ENCODE measurements around the gene GDA. TPM values are rescaled to one million over a fixed set of nuclear protein-coding genes. Genes with fewer than 3 reads are reported as not detected.

Gene GDA
- total and polyA plus RNA-seq, 9 of the 15 experiments (the other 6 are each of a cell fraction or from before 2014, with no cell fraction given) = 4.5 to 18.0 (median 12.7) TPM

DNA sequence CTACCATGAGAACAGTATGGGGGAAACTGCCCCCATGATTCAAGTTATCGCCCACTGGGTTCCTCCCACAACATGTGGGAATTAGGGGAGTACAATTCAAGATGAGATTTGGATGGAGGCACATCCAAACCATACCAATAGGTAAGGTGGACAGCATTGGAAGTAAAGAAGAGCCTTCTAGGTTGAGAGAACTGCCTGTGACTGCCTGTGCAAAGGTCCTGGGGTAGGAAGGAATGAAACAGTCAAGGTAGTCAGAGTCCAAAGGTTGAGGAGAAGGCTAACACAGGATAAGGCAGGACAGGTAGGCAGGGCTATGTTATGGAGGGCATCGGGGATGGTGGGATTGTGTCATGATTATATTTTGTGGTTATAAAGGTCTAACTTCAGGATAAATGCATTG lies 6.1 kb downstream of the GDA start:
- CTCF ChIA-PET (ENCODE audit: low intra/inter-chr PET ratio) = no interaction called here
- H3K27ac ChIP-seq (ENCODE audit: extremely low read depth, low read depth, low read length) = no peak overlapping the region
- no peaks in the 10 kb centered on the region; a peak in 1 of 5 replicates for H3K4me1 ChIP-seq (replicated peaks in 1 of 2; ENCODE audit: control insufficient read depth in 2 of 2, insufficient read depth in 2 of 2, low read length in 2 of 2)
- H3K4me3 ChIP-seq = no peak overlapping the region
- no peak overlapping the region for H3K9ac ChIP-seq (ENCODE audit: insufficient read depth in 1 of 2, low read depth in 2 of 2, low read length in 2 of 2)
- TF ChIP-seq, protein P1, sequence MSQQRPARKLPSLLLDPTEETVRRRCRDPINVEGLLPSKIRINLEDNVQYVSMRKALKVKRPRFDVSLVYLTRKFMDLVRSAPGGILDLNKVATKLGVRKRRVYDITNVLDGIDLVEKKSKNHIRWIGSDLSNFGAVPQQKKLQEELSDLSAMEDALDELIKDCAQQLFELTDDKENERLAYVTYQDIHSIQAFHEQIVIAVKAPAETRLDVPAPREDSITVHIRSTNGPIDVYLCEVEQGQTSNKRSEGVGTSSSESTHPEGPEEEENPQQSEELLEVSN (IDR thresholded peaks at IDR 0.05; ENCODE audit: borderline replicate concordance in 1 of 2, extremely low read depth in 1 of 2, insufficient read depth in 1 of 2, insufficient read length in 1 of 2, low read depth in 1 of 2, low read length in 1 of 2, poor library complexity in 1 of 2, severe bottlenecking in 1 of 2) = no peak
- no peak for TF ChIP-seq MEF2D (tag; conservative IDR thresholded peaks at IDR 0.05; ENCODE audit: low read depth)
- TF ChIP-seq GTF2A2 (tag; IDR thresholded peaks at IDR 0.05) = no peak
- no peak for TF ChIP-seq SUPT5H (IDR thresholded peaks at IDR 0.05)
- no peak for TF ChIP-seq USF2 (CRISPR knock-in tag; IDR thresholded peaks at IDR 0.05)
- TF ChIP-seq, protein P2, sequence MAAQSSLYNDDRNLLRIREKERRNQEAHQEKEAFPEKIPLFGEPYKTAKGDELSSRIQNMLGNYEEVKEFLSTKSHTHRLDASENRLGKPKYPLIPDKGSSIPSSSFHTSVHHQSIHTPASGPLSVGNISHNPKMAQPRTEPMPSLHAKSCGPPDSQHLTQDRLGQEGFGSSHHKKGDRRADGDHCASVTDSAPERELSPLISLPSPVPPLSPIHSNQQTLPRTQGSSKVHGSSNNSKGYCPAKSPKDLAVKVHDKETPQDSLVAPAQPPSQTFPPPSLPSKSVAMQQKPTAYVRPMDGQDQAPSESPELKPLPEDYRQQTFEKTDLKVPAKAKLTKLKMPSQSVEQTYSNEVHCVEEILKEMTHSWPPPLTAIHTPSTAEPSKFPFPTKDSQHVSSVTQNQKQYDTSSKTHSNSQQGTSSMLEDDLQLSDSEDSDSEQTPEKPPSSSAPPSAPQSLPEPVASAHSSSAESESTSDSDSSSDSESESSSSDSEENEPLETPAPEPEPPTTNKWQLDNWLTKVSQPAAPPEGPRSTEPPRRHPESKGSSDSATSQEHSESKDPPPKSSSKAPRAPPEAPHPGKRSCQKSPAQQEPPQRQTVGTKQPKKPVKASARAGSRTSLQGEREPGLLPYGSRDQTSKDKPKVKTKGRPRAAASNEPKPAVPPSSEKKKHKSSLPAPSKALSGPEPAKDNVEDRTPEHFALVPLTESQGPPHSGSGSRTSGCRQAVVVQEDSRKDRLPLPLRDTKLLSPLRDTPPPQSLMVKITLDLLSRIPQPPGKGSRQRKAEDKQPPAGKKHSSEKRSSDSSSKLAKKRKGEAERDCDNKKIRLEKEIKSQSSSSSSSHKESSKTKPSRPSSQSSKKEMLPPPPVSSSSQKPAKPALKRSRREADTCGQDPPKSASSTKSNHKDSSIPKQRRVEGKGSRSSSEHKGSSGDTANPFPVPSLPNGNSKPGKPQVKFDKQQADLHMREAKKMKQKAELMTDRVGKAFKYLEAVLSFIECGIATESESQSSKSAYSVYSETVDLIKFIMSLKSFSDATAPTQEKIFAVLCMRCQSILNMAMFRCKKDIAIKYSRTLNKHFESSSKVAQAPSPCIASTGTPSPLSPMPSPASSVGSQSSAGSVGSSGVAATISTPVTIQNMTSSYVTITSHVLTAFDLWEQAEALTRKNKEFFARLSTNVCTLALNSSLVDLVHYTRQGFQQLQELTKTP (IDR thresholded peaks at IDR 0.05; ENCODE audit: low read depth in 1 of 2, partially characterized antibody in 2 of 2) = no peak
- TF ChIP-seq SIX5 (IDR thresholded peaks at IDR 0.05; ENCODE audit: borderline replicate concordance in 1 of 2, insufficient read depth in 1 of 2, low read depth in 1 of 2, low read length in 2 of 2) = no peak
- TF ChIP-seq CHD1 (IDR thresholded peaks at IDR 0.05; ENCODE audit: low read length) = no peak
- no peak for TF ChIP-seq RFX5 (IDR thresholded peaks at IDR 0.05; ENCODE audit: low read depth, low read length)
- no peak for TF ChIP-seq POLR3G (IDR thresholded peaks at IDR 0.05; ENCODE audit: extremely low read depth, insufficient read length, insufficient replicate concordance)
- TF ChIP-seq TAF15 (IDR thresholded peaks at IDR 0.05; ENCODE audit: low read depth, low read length) = no peak
- TF ChIP-seq, protein P3, sequence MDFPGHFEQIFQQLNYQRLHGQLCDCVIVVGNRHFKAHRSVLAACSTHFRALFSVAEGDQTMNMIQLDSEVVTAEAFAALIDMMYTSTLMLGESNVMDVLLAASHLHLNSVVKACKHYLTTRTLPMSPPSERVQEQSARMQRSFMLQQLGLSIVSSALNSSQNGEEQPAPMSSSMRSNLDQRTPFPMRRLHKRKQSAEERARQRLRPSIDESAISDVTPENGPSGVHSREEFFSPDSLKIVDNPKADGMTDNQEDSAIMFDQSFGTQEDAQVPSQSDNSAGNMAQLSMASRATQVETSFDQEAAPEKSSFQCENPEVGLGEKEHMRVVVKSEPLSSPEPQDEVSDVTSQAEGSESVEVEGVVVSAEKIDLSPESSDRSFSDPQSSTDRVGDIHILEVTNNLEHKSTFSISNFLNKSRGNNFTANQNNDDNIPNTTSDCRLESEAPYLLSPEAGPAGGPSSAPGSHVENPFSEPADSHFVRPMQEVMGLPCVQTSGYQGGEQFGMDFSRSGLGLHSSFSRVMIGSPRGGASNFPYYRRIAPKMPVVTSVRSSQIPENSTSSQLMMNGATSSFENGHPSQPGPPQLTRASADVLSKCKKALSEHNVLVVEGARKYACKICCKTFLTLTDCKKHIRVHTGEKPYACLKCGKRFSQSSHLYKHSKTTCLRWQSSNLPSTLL (IDR thresholded peaks at IDR 0.05) = no peak
- no peak for TF ChIP-seq NCOA4 (IDR thresholded peaks at IDR 0.05; ENCODE audit: partially characterized antibody)
- TF ChIP-seq MXI1 (IDR thresholded peaks at IDR 0.05; ENCODE audit: low read depth, low read length) = no peak
- no TSS peak for BruUV-seq (replicated peaks)
- H2AFZ ChIP-seq (ENCODE audit: low read depth, low read length) = no peak overlapping the region
- POLR2A ChIA-PET = no interaction called here
- H3K36me3 ChIP-seq (ENCODE audit: control insufficient read depth, insufficient read depth, low read length) = no peaks in the 10 kb centered on the region; the same call in 2 of the 3 replicates
- no peaks in the 10 kb centered on the region for H3K9me3 ChIP-seq (replicated peaks; ENCODE audit: control insufficient read depth, insufficient read depth, low read depth, low read length)
- no peaks in the 10 kb centered on the region for H4K20me1 ChIP-seq (replicated peaks; ENCODE audit: control insufficient read depth, insufficient read depth, low read length)
- H3K9me1 ChIP-seq (ENCODE audit: control insufficient read depth, insufficient read depth, low read length) = no peaks in the 10 kb centered on the region
- 100% methylated on average over 2 of the region's 2 CpGs for WGBS (ENCODE audit: insufficient coverage, low coverage, missing lambda C conversion rate)
- DNase-seq (ENCODE audit: extremely low read depth in 1 of 4, low spot score in 3 of 4) = no peak
- in situ Hi-C loops (cut with MboI) (no loop called here), intact Hi-C loops (cut with micrococcal nuclease) (no loop called here)
- ATAC-seq = no peak
- FAIRE-seq = no peak
- no peaks in the 10 kb centered on the region for H3K27me3 ChIP-seq (ENCODE audit: control insufficient read depth in 2 of 2, insufficient read depth in 2 of 2, low read length in 2 of 2)
- no peaks in the 10 kb centered on the region; the same call in 2 of the 3 replicates for H3K79me2 ChIP-seq (ENCODE audit: control insufficient read depth, insufficient read depth, low read length)
- H3K4me2 ChIP-seq (ENCODE audit: insufficient read depth, low read length) = no peak overlapping the region
